ENCODE measurements around the gene CACNG3. TPM values are rescaled to one million over a fixed set of nuclear protein-coding genes. Genes with fewer than 3 reads are reported as not detected.

The CACNG3 gene
- total and polyA plus RNA-seq, 2 of the 13 experiments (the other 11 are each of a cell fraction or from before 2014, with no cell fraction given): not detected

- in situ Hi-C loops (cut with HindIII; ENCODE audit: extremely low pct_ligation_motif_present, low pct_unique_long_range_greater_than_20kb) (no loop called here), intact Hi-C loops (cut with micrococcal nuclease; ENCODE audit: unreplicated experiment) (no loop called here)
- H3K36me3 ChIP-seq (replicated peaks in 1 of 2; ENCODE audit: control insufficient read depth in 1 of 2, insufficient read depth in 2 of 2, low read length in 2 of 2): no peaks in the 10 kb centered on the region
- FAIRE-seq (no peak), DNase-seq (ENCODE audit: low spot score) (no peak), ATAC-seq (no peak)
- H3K27me3 ChIP-seq (ENCODE audit: control insufficient read depth in 1 of 2, insufficient read depth in 2 of 2, low read length in 2 of 2): 0 out of 5 replicates have a peak, but pooled peaks cover 0 to 6% of the 10 kb centered on the region in 2 experiments
- H3K9me3 ChIP-seq (ENCODE audit: low read length): no peaks in the 10 kb centered on the region
- H3K4me3 ChIP-seq (replicated peaks in 1 of 3; ENCODE audit: insufficient read depth in 1 of 3, low read depth in 2 of 3, low read length in 3 of 3): no peak overlapping the region
- H2AFZ ChIP-seq (ENCODE audit: low read length): no peak overlapping the region
- no peak overlapping the region for H3K4me2 ChIP-seq (ENCODE audit: low read depth, low read length)
- no peak overlapping the region for H3K9ac ChIP-seq (ENCODE audit: insufficient read depth, low read depth, low read length)
- 28% methylated on average over 8 of the region's 8 CpGs for WGBS (ENCODE audit: low lambda C conversion rate)
- BruUV-seq (replicated peaks): no TSS peak
- no peaks in the 10 kb centered on the region for H3K4me1 ChIP-seq (ENCODE audit: insufficient read depth, low read length)
- CTCF ChIA-PET (ENCODE audit: low intra/inter-chr PET ratio, low total read pairs): no interaction called here
- no peak overlapping the region for H3K27ac ChIP-seq (ENCODE audit: extremely low read length, insufficient read depth, low read length)
- TF ChIP-seq NCOR1 (IDR thresholded peaks at IDR 0.05; ENCODE audit: borderline replicate concordance, low read length): no peak
- no peaks in the 10 kb centered on the region for H3K79me2 ChIP-seq (ENCODE audit: insufficient read depth, low read length)
- H4K20me1 ChIP-seq (ENCODE audit: insufficient read depth, low read length): no peaks in the 10 kb centered on the region
- POLR2A ChIA-PET: no interaction called here
Measured at GRCh38 chr16:24279982-24280515, 23.9 kb downstream of the CACNG3 start.

GRCh38 chr16:24281466-24281865, 25.3 kb downstream of the CACNG3 start:
- 0 out of 5 replicates have a peak, but pooled peaks cover 0 to 6% of the 10 kb centered on the region in 2 experiments for H3K27me3 ChIP-seq (ENCODE audit: control insufficient read depth in 1 of 2, insufficient read depth in 2 of 2, low read length in 2 of 2)
- DNase-seq (ENCODE audit: low spot score) (no peak), ATAC-seq (no peak), FAIRE-seq (no peak)
- H3K36me3 ChIP-seq (replicated peaks in 1 of 2; ENCODE audit: control insufficient read depth in 1 of 2, insufficient read depth in 2 of 2, low read length in 2 of 2): no peaks in the 10 kb centered on the region
- in situ Hi-C loops (cut with HindIII; ENCODE audit: extremely low pct_ligation_motif_present, low pct_unique_long_range_greater_than_20kb): no loop called here
- H4K20me1 ChIP-seq (ENCODE audit: insufficient read depth, low read length): no peaks in the 10 kb centered on the region
- H2AFZ ChIP-seq (ENCODE audit: low read length): no peak overlapping the region
- H3K9me3 ChIP-seq (ENCODE audit: low read length): no peaks in the 10 kb centered on the region
- TF ChIP-seq USF2 (IDR thresholded peaks at IDR 0.05; ENCODE audit: low read depth, low read length) (peak; percentile 62; the same call in 1 of the 2 replicates), USF2 (CRISPR knock-in tag; IDR thresholded peaks at IDR 0.05; ENCODE audit: borderline replicate concordance) (no peak), RAD51 (IDR thresholded peaks at IDR 0.05; ENCODE audit: borderline replicate concordance) (peak; percentile 82; the same call in 1 of the 2 replicates), RXRB (CRISPR knock-in tag; IDR thresholded peaks at IDR 0.05; ENCODE audit: borderline replicate concordance) (no peak)
- H3K4me2 ChIP-seq (ENCODE audit: low read depth, low read length): no peak overlapping the region
- BruUV-seq (replicated peaks): no TSS peak
- WGBS (ENCODE audit: low lambda C conversion rate): 2% methylated on average over 4 of the region's 4 CpGs
- CTCF ChIA-PET (ENCODE audit: low intra/inter-chr PET ratio, low total read pairs): no interaction called here
- no peak overlapping the region for H3K27ac ChIP-seq (ENCODE audit: extremely low read length, insufficient read depth, low read length)
- POLR2A ChIA-PET: no interaction called here
- H3K4me3 ChIP-seq (replicated peaks in 1 of 3; ENCODE audit: insufficient read depth in 1 of 3, low read depth in 2 of 3, low read length in 3 of 3): no peak overlapping the region
- no peaks in the 10 kb centered on the region for H3K79me2 ChIP-seq (ENCODE audit: insufficient read depth, low read length)
- H3K4me1 ChIP-seq (ENCODE audit: insufficient read depth, low read length): no peaks in the 10 kb centered on the region
- intact Hi-C loops (cut with micrococcal nuclease; ENCODE audit: unreplicated experiment): no loop called here
- no peak overlapping the region for H3K9ac ChIP-seq (ENCODE audit: insufficient read depth, low read depth, low read length)
